ENCODE measurements around the gene EIF4A2. TPM values are rescaled to one million over a fixed set of nuclear protein-coding genes. Genes with fewer than 3 reads are reported as not detected.

EIF4A2 gene
- total and polyA plus RNA-seq, 2 of the 13 experiments (the other 11 are each of a cell fraction or from before 2014, with no cell fraction given), result 480 to 596 TPM

DNA sequence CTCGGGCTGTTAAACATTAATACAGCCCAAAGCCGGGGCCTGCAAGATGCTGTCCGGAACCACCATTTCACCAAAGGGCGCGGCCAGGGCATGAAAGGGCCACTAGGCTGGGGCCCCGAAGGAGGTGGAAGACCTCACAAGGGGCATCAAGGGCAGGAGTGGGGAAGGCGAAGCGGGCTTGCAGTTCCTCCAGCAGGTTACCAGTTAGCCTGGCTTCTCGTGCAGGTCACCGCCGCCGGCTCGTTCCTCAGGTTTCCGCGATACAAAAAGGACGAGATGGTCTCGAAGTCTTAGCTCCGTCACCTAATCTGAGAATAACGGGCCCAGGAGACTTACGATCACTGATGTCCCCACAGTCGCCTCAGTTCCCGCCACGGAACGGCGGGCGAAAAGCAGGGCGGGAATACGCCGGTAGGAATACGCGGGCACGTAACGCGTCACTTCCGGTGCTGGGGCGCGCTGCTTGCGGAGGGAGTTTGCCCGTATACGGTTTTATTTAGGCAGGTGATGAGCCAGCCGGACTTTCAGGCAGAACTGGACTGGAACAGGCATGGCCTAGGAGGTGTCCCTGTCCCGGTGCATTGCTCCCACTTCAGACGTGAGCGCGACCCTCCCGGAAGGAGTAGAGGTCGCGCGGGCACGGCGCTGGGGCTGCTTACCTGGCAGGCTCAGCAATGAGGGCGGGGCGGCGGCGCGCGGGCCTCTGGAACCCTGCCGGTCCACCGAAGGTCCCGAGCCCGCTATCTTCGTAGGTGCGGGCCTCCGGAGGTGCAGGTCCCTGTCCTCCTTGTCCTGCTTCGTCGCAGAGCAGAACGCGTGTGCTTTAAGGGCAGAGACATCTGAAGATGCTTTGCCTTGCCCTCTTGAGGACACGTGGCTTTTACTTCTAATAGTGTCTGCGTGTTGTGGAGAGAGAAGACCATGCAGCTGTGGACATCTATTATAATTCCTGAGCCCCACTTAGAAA is 23.0 kb downstream of the EIF4A2 start, which contains the start of gene RFC4 (continued):
- TF ChIP-seq REPIN1 (CRISPR knock-in tag; IDR thresholded peaks at IDR 0.05; ENCODE audit: borderline replicate concordance, low read depth), result peak; percentile 76; the same call in 1 of the 2 replicates
- TF ChIP-seq RORA (CRISPR knock-in tag; IDR thresholded peaks at IDR 0.05), result no peak
- peak; percentile 91; the same call in 1 of the 2 replicates for TF ChIP-seq ZNF839 (CRISPR knock-in tag; IDR thresholded peaks at IDR 0.05; ENCODE audit: borderline replicate concordance)
- TF ChIP-seq ATF7 (IDR thresholded peaks at IDR 0.05), result no peak
- peak; percentile 25; the same call in 1 of the 2 replicates for TF ChIP-seq ATF7 (CRISPR knock-in tag; IDR thresholded peaks at IDR 0.05)
- TF ChIP-seq ZNF556 (CRISPR knock-in tag; IDR thresholded peaks at IDR 0.05; ENCODE audit: borderline replicate concordance), result peak; percentile 84
- no peak; the same call in 1 of the 2 replicates for TF ChIP-seq MTA1 (CRISPR knock-in tag; IDR thresholded peaks at IDR 0.05; ENCODE audit: borderline replicate concordance)
- TF ChIP-seq ZBTB1 (CRISPR knock-in tag; IDR thresholded peaks at IDR 0.05; ENCODE audit: borderline replicate concordance), result no peak
- TF ChIP-seq ATRX (CRISPR knock-in tag; IDR thresholded peaks at IDR 0.05; ENCODE audit: borderline replicate concordance), result no peak
- TF ChIP-seq ZNF569 (CRISPR knock-in tag; IDR thresholded peaks at IDR 0.05; ENCODE audit: borderline replicate concordance), result no peak; the same call in 1 of the 2 replicates
- TF ChIP-seq, protein P1, sequence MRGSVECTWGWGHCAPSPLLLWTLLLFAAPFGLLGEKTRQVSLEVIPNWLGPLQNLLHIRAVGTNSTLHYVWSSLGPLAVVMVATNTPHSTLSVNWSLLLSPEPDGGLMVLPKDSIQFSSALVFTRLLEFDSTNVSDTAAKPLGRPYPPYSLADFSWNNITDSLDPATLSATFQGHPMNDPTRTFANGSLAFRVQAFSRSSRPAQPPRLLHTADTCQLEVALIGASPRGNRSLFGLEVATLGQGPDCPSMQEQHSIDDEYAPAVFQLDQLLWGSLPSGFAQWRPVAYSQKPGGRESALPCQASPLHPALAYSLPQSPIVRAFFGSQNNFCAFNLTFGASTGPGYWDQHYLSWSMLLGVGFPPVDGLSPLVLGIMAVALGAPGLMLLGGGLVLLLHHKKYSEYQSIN (CRISPR knock-in tag; IDR thresholded peaks at IDR 0.05; ENCODE audit: borderline replicate concordance), result no peak
- TF ChIP-seq, protein P2, sequence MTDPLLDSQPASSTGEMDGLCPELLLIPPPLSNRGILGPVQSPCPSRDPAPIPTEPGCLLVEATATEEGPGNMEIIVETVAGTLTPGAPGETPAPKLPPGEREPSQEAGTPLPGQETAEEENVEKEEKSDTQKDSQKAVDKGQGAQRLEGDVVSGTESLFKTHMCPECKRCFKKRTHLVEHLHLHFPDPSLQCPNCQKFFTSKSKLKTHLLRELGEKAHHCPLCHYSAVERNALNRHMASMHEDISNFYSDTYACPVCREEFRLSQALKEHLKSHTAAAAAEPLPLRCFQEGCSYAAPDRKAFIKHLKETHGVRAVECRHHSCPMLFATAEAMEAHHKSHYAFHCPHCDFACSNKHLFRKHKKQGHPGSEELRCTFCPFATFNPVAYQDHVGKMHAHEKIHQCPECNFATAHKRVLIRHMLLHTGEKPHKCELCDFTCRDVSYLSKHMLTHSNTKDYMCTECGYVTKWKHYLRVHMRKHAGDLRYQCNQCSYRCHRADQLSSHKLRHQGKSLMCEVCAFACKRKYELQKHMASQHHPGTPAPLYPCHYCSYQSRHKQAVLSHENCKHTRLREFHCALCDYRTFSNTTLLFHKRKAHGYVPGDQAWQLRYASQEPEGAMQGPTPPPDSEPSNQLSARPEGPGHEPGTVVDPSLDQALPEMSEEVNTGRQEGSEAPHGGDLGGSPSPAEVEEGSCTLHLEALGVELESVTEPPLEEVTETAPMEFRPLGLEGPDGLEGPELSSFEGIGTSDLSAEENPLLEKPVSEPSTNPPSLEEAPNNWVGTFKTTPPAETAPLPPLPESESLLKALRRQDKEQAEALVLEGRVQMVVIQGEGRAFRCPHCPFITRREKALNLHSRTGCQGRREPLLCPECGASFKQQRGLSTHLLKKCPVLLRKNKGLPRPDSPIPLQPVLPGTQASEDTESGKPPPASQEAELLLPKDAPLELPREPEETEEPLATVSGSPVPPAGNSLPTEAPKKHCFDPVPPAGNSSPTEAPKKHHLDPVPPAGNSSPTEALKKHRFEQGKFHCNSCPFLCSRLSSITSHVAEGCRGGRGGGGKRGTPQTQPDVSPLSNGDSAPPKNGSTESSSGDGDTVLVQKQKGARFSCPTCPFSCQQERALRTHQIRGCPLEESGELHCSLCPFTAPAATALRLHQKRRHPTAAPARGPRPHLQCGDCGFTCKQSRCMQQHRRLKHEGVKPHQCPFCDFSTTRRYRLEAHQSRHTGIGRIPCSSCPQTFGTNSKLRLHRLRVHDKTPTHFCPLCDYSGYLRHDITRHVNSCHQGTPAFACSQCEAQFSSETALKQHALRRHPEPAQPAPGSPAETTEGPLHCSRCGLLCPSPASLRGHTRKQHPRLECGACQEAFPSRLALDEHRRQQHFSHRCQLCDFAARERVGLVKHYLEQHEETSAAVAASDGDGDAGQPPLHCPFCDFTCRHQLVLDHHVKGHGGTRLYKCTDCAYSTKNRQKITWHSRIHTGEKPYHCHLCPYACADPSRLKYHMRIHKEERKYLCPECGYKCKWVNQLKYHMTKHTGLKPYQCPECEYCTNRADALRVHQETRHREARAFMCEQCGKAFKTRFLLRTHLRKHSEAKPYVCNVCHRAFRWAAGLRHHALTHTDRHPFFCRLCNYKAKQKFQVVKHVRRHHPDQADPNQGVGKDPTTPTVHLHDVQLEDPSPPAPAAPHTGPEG (CRISPR knock-in tag; IDR thresholded peaks at IDR 0.05), result no peak
- 0 out of 2 replicates have a peak, but pooled peaks have one; percentile 82 for TF ChIP-seq ZNF567 (CRISPR knock-in tag; IDR thresholded peaks at IDR 0.05; ENCODE audit: borderline replicate concordance)
- no peak; the same call in 1 of the 2 replicates for TF ChIP-seq ZNF629 (CRISPR knock-in tag; conservative IDR thresholded peaks at IDR 0.05)
- TF ChIP-seq, protein P3, sequence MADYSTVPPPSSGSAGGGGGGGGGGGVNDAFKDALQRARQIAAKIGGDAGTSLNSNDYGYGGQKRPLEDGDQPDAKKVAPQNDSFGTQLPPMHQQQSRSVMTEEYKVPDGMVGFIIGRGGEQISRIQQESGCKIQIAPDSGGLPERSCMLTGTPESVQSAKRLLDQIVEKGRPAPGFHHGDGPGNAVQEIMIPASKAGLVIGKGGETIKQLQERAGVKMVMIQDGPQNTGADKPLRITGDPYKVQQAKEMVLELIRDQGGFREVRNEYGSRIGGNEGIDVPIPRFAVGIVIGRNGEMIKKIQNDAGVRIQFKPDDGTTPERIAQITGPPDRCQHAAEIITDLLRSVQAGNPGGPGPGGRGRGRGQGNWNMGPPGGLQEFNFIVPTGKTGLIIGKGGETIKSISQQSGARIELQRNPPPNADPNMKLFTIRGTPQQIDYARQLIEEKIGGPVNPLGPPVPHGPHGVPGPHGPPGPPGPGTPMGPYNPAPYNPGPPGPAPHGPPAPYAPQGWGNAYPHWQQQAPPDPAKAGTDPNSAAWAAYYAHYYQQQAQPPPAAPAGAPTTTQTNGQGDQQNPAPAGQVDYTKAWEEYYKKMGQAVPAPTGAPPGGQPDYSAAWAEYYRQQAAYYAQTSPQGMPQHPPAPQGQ (CRISPR knock-in tag; IDR thresholded peaks at IDR 0.05; ENCODE audit: borderline replicate concordance), result no peak
- TF ChIP-seq RXRA (CRISPR knock-in tag; IDR thresholded peaks at IDR 0.05), result peak; percentile 76
- TF ChIP-seq SRSF9 (IDR thresholded peaks at IDR 0.05; ENCODE audit: borderline replicate concordance, insufficient read depth, low read depth, low read length, poor library complexity, severe bottlenecking), result no peak
- peak; percentile 38; the same call in 1 of the 2 replicates for TF ChIP-seq ZBTB3 (CRISPR knock-in tag; IDR thresholded peaks at IDR 0.05; ENCODE audit: borderline replicate concordance, low read depth)
